DMS153 treated with DMSO at 0.1 percent for 48 hours (cell line): ENCODE results near the gene KRT10.

Experiments
- DNase-seq: peaks from one replicate; lab custom pipeline; 2025; ENCODE audit not compliant: unreplicated experiment; lab: John Stamatoyannopoulos, UW

Gene KRT10

DNA sequence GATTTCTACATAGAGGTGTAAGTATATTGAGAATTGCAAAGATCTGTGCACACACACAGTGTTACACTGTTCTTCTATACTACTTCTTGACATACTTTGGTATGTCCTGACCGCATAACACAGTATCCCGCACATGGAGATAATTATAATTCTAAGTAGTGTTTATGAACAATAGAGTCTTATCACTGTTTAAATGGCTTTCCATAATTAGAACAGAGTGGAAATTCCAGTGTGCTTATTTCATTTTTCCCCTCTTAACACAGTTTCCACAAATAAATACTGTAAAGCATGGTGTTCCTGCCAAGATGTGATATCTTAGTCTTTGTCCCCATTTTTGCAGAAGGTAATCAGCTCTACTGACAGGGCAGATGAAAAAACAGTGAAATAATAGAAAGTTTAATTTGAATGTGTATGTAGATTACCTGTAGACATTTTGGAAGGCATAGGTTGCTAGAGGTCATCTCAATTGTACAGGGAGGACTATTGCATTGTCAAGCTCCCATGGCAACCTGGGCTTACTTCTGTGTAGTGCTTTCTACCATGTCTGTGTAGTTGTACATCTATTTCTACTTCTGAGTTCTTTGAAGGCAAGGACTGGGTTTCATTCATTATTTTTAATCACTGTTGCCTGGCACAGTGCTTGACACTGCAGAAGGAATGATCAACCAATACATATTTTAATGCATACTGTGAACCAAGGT, 12.5 kb downstream of the KRT10 start:
- DNase-seq: no peak

DNA sequence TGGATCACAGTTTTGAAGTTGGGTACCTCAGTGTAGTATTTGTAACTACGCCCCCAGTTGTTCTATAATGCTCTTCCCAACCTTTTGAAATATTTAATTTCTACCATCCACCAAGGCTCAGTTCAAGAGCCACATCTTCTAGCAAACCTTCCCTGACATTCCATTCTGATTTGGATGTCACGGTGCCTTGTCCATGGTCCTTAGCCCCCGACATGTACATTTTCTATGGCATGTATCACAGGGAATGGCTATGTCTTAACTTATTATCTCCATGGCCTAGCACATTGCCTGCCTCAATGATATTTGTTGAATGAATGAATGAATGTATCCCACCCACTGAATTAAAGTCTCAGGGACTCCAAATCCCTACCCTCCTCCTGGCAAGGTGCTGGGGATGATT, 16.3 kb downstream of the KRT10 start:
- no peak for DNase-seq

DNA sequence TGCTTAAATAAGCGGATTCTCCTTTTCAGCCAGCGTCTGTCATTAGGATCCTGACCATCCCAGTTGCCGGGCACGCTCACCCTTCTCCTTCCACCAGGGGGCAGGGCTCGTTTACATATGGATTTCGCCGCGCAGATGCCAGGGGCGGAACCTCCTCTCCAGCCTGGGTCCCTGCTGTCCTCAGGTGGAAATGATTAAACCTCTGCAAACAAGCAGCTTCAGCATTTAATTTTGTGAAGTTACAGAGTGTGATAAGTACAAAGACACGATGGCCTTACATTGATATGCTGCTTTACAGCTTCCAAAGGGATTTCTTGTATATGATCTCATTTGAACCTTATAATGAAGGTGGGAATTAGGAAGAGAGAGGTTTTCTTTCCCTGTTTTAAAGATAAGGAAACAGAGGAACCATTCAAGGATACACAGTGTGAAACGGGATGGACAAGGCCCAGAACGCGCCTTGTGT, 18.8 kb downstream of the KRT10 start:
- peak; percentile 81 for DNase-seq

DNA sequence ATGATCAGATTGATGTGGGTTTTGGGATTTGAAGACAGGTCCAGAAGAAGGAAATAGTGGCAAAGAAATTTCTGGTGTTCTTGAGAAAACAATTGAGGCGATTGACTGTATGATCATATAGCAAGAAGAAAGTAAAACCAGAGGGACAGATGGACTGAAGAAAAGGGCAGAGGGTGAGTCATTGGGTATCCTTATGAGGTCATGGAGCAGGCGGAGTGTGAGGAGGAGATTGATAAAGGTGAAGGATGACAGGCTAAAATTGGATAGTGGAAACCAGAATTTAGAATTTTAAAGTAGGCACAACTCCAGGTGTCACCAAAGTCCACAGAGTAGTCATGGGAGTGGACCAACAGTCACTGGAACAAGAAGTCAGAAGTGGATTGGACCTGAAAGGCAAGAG, 21.3 kb downstream of the KRT10 start:
- DNase-seq: no peak

DNA sequence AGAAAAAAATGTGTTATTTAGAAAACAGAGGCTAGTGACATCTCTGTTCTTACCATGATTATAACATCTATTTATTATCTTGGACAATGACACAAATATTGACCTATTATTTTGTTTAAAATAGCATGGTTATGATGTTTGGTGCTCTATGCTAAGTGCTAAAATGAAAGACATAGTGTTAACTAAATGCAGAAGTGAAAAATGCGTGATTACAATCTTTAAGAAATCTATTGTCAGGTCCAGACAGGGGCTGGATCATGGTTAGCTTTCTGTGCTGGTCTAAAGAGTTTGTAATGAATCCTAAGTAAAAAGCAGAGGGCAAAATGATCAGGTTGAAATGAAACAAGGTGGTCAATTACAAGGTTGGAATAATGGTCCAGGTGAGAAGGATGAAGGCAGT, 22.0 kb downstream of the KRT10 start:
- DNase-seq: no peak

DNA sequence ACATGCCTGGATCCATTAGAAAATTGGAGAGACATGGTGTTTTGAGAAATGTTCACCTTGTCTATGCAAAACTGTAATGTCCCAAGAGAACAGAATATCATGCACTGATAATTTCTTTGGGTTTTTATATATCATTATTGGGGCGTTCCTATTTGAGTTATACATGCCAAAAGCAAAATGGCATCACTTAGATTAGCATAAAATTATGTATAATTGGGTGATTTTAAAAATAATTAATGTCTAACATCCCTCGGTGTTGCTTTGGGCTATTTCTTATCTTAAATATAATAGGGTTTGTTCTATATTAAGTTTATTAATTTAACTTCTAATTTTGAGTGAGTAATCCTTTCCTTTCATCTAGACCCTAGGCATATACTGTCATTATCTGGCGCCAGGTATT, 22.6 kb downstream of the KRT10 start, which contains the start of gene KRT28:
Gene KRT28, minus strand, starts transcription at position 101 of the 400 bp plus-strand sequence. Its CDS starts 66 bp downstream, at position 35.
- DNase-seq: no peak

DNA sequence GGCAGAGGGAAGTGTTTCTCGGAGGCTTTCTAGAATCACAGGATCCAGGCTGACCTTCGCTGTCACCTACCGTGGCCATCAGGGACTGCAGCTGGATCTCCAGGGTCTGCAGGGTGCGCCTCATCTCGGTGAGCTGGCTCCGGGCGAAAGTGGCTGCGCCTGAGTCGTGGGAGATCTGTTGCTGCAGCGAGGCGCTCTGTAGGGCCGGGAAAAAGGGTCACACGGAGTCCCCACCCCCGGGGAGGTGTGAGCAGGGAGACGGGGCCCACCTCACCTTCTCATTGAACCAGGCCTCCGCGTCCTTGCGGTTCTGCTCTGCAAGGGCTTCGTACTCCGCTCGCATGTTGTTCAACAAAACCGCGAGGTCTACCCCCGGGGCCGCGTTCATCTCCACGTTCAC, 25.6 kb downstream of the KRT10 start:
- no peak for DNase-seq

DNA sequence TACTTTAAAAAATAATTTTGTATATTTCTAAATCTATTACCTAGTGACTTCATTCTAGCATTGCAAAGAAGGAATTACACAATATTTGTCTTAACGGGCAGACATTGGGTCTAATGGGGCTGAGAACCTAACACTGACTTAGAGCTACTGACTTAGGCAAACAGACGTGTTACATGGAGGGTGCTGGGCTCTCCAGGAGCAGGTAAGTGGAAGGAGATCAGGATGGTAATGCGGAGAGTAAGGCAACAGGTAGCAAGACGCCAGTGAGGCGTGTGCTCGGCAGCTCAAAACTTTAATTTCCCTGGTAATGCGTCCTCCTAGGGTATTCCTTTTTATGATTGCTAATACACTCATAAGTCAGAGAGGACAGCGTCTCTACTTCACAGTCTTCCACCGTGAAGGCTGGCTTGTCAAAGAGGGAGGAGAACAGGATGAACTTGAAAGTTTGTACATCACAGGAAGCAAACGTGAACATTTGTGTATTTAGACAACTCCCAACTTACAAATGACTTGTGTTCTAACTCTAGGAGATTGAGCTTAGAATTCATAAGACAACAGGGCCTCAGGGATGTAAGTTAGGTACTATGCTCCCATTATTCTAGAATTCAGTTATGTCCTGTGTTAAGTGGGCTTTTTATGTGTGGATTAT, 27.3 kb downstream of the KRT10 start:
- DNase-seq: no peak

DNA sequence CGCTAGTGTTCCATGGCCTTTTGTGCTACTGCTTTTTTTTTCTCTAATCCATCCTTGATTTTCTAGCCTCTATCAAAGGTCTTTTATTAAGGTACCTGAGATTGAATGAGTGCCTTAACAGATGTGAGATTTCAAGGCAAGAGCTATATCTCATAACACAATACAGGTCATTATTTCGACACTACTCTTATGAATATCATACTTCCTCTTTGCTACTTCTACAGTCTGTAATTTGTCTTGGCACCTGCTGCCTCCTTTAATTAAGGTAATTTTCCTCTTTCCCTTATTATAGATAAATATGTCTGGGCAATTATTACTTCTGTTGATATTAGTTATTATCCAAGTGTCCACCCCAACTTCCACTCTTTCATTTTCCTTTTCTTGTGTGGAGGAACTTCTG, 27.9 kb downstream of the KRT10 start:
- no peak for DNase-seq

DNA sequence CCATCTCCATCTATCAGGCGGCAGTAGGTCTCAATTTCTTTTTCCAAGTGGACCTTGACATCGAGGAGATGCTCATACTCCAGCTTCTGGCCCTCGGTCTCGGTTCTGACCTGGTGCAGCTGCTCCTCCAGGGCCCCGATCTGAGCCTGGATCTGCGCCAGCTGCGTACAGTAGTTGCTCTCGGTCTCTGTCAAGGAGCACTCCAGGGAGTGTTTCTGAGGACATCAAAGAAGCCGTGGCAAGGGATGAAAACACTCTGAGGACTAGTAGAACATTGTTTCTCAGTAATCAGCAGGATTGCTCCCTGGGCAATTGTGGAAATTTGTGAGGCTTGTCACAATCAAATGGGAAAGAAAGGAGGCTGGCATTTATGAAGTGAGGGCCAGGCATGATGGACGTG, 28.6 kb downstream of the KRT10 start:
- DNase-seq: no peak

DNA sequence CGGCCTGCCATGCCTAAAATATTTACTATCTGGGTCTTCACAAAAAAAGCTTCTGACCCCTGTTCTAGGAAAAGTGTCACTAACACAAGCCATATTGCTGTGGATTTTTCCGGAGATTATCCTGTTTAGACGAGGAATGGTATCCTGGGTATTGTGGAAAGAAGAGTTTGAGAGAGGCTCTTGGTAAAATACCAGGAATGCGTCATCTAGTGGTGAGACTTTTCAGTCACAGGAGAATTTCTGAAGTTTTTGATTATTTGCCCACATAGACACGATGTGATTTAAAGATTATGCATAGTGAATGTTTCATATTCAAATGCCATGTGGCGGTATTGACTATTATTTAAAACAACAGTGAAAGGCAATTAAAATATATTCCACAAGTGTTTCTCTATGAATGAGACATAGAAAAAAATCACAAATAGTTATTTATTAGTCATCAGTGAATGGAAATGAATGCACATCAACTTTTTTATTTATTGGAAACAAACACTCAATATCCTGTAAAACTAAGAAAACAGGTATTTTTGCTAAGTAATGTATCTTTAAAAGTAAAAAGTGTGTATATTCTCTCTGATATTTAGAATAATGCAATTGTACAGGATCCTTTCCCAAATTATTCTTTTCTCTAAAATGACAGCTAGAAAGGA, 30.5 kb downstream of the KRT10 start:
- DNase-seq: no peak

DNA sequence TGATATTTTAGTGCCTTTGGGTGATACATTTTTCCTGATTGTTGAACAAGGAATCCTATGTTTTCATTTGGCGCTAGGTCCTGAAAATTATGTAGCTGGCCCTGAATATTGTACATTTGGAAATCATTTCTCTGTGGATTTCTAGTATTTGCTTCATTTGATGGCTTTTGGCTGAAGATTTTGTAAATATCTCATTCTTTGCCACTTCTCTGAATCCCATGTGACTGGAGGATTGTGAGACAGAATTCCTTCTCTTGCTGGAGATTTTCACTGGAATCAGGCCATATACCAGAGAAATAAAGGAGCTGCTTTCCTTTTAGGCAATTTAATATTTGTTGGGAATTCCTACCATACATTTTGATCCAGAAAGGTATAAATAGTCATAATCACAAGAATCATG, 31.3 kb downstream of the KRT10 start:
- DNase-seq: no peak

DNA sequence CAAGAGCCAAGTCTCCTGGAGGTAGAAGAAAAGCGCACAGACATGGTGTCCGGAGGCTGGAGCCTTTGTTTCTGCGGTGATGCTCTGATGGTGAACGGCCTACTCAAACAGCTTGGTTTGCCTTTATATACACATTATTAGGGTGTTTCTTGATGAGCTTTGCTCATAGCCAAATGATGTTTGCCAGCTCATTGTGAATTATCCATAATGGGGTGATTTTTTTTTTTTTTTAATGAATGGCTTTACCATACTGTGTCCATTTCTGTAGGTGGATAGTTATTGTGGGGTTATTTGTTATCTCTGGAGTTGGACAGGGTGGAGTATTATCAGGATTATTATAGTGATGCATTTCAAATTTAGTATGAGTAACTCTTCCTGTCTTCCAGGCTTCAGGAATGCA, 40.0 kb downstream of the KRT10 start, which contains the start of gene KRT27:
Gene KRT27, minus strand, starts transcription at position 101 of the 400 bp plus-strand sequence. Its CDS starts 57 bp downstream, at position 44.
- no peak for DNase-seq

DNA sequence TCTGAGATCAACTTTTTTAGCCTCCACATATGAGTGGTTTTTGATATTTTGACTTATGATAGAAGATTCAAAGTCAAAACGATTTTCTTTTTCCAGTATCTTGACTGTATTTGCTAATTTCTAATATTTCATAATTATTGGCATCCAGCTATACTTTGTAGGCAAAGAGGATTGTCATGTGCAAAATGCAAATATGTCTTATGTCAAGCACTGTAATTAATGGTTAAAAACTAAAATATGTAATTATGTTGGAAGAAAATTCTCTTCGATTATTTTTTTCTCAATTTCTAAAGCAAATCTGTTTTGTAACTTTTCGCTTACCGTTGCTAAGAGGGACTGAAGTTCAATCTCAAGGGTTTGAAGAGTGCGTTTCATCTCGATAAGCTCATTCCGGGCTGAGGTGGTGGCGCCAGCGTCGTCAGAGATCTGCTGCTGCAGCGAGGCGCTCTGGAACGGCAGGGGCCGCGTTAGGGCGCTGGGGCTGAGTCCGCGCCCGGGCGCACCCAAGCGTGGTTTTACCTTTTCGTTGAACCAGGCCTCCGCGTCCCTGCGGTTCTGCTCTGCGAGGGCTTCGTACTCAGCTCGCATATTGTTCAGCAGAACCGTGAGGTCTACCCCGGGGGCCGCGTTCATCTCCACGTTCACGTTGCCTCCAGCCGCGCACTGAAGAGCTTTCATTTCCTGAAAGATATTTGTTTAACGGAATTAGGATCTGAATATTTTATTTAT, 43.1 kb downstream of the KRT10 start:
- peak; percentile 30 for DNase-seq

DNA sequence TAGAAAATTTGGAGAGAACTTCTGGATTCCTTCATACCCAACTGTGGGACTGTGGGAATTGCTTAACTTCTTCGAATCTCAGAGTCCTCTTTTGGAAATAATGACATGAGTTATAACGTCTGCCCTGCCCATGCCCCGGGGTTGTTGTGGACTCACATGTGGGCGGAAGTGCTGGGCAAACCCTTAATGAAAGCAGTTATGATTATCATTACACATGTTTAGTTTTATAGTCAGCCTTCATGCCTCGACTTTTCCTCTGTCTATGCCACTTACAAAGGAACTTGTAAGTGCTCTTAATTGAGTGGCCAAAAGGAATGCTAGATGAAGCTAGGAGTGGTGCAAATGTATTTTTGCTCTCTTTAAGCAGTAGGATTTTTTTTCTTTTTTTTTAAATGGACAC, 44.0 kb downstream of the KRT10 start:
- no peak for DNase-seq

DNA sequence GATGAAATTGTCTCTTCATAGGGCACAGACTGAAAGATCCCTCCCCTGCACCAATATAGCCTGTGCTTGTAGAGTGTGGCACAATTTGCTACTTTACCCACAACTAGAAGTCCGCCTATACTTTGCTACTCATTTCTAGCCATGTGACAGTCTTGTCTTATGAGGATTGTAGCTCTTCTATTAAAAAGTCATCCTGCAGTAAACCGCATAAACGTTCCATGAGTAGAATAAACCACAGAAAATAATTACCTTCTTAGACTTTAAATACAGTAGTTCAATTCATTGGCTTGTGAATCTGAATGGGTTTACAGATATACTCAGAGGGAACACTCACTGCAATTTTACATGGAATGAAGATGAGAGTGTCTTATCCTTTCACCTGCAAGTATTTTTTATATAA, 44.4 kb downstream of the KRT10 start:
- no peak for DNase-seq

DNA sequence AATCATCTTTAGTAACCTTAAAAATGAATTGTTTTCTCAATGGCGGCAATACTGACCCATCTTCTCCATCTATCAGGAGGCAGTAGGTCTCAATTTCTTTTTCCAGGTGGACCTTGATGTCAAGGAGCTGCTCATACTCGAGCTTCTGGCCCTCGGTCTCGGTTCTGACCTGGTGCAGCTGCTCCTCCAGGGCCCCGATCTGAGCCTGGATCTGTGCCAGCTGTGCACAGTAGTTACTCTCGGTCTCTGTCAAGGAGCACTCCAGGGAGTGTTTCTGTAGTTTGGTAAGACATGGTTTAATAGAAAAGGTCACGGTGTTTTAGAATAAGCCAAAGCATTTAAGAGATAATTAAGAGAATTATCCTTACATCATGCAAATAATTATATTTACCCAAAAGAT, 45.0 kb downstream of the KRT10 start:
- DNase-seq: no peak

DNA sequence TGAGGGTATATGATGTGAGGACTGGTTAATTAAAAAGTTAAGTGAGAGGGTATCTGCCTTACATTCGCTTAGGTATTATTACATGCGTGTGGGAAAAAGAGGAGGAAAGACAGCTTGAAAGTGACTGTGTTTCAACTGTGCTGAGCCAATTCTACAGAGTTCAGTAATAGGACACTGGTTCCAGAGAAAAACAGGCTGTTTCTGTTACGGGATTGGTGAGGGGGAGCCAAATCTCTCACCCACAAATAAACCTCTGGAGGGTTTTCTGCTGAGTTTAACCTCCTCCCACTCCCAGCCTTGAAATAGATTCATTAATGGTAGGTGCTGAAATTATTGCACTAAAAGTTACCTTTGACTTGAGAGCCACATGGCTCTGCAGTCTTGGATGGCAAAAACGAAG, 46.5 kb downstream of the KRT10 start:
- DNase-seq: no peak

DNA sequence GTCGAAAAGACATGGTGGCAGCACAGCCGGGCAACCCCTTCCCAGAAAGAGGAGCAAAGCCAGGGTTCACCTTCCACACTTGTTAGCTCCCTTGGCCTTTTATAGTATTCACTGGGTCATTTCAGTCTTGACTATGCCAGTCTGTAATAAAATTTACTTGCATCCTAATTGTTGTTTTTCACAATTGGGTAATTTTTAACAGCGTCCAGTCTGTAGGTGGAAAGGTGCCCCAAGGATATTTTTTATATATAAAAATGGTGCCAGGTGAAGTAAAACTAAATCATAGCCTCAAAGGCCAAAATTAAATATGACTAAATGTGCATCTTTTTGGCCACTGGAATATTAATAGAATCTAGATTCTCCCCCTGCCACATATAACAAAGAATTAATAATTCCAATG, 50.3 kb downstream of the KRT10 start, which contains the start of gene KRT26:
Gene KRT26, minus strand, starts transcription at position 101 of the 400 bp plus-strand sequence. Its CDS starts 88 bp downstream, at position 13.
- DNase-seq: no peak
